Right cardiac atrium (tissue), 5 donors: ENCODE measurements around the gene TWF2. TPM values are rescaled to one million over a fixed set of nuclear protein-coding genes. Genes with fewer than 3 reads are reported as not detected.

ENCODE experiments used
- ATAC-seq, 2 donors: fragments of 200-7000 bp; cut with Tn5 transposase; one replicate each; pipeline versions ENCODE4 v1.8.0 to v1.9.1; 2020; ENCODE audit warnings: moderate library complexity in 2 of 2, mild to moderate bottlenecking in 1 of 2
- DNase-seq, 3 donors: peaks; one replicate each; pipeline ENCODE4 v3.0.0-alpha.2; 2020
- H3K27ac ChIP-seq: one replicate; pipeline ENCODE4 v1.5.1; 2013; ENCODE audit warnings: mild to moderate bottlenecking, low read length, control low read depth, moderate library complexity
- H3K27me3 ChIP-seq: one replicate; pipeline ENCODE4 v1.6.1; 2013; ENCODE audit not compliant: control insufficient read depth, insufficient read depth
- H3K4me1 ChIP-seq: one replicate; pipeline ENCODE4 v1.6.1; 2013; ENCODE audit warnings: low read length; ENCODE audit not compliant: control insufficient read depth, insufficient read depth
- H3K4me3 ChIP-seq: one replicate; pipeline ENCODE4 v1.5.1; 2013; ENCODE audit warnings: low read length, control low read depth
- H3K9me3 ChIP-seq: one replicate; pipeline ENCODE4 v1.6.1; 2013; ENCODE audit warnings: low read length; ENCODE audit not compliant: control insufficient read depth
- WGBS: extraction: QIAGEN DNeasy Blood & Tissue Kit; methylation state at CpG from one replicate; pipeline ENCODE4 v1.1.7; 2013; 5-methylcytosine and 5-hydroxymethylcytosine counted together
- intact Hi-C, 4 donors: fragments of 100-400 bp; cut with DNase I; formaldehyde crosslinking; loops; one replicate each; pipeline versions ENCODE4 v1.11.0 to v1.14.0; 2022 to 2023
- polyA plus RNA-seq: library from polyadenylated mRNA; stranded (reverse); fragments of 200-250 nt; gene quantifications from one replicate; pipeline ENCODE4 v1.2.3, GENCODE V29; 2013
- total RNA-seq, 4 donors: library from RNA; stranded (reverse); fragmentation: NEBNext Ultra II Directional; extraction: Animal tissue kit (Norgen Biotek cat#: 25700); gene quantifications; one replicate each; pipeline ENCODE4 v1.2.1, GENCODE V29; 2021
- donor health status: healthy with polysubstance abuse.
- donor health status: DM: no; HTN: yes; CAD: no.
- donor health status: DM: no; HTN: no; CAD: no.
- donor health status: DM: no; HTN: yes; CAD: no; lungs with severe emphysema.
- donor health status: DM: yes; HTN: yes; CAD: no.

The TWF2 gene
- total and polyA plus RNA-seq, 5 donors: 32.0 to 70.0 (median 51.5) TPM

DNA sequence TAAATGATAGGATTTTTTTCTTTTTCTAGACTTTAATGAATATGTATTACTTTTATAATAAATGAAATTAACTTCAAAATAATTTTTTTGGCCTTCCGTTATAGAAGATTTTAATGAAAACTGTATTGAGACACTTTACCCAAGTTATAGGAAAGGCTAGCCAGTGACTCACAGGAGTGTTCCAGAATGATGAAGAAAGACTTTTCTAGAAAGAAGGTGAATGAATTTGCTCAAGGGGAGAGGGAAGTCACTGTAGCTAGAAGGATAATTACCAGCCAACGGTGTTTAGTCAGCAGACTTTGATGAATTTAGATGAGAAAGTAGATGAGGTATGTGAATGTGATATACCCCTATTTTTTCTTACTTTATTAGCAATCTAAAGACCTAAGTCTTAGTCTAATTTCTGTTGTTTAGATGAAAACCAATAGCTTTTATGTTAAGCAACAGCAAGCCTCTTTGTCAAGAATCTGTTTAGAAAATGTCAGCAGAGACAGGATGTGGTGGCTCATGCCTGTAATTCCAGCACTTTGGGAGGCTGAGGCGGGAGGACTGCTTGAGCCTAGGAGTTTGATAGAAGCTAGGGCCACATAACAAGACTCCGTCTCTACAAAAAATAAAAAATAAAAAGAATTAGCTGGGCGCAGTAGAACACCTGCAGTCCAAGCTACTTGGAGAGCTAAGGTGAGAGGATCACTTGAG lies 37.8 kb downstream of the TWF2 start:
- intact Hi-C loops: no loop called here
- H3K27ac ChIP-seq: no peak overlapping the region
- H3K4me3 ChIP-seq: no peak overlapping the region

DNA sequence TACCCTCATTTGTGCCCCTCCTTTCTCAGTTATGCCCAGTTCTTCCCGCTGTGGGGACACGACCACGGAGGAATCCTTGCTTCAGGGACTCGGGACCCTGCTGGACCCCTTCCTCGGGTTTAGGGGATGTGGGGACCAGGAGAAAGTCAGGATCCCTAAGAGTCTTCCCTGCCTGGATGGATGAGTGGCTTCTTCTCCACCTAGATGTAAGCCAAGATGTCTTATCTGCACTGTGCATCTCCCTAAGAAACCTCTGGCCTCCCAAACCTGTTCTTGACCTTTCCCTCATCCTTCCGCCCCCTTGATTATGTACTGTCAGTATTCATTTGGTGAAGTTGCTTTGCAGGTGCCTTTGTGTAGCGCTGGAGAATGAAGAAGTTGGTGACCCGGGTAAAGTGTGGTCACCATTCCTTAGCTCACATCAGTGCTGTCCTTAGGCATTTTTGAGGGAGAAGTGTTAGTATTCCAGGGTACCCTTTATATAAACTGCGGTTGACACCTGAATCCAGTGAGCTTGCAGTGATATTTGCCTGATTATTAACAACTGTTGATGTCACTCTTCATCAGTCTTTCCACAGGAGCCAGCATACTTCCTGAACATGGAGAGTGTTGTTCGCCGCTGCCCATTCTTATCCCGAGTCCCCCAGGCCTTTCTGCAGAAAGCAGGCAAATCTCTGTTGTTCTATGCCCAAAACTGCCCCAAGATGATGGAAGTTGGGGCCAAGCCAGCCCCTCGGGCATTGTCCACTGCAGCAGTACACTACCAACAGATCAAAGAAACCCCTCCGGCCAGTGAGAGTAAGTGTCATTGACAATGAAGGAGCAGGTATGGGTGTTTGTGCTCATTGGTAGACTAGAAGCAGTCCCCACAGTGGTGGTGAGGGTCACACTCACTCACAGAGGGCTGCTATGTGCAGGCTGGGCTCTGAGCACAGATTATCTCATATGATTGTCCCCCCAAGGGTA lies 40.0 kb downstream of the TWF2 start:
- Histone ChIP-seq H3K4me1 (peaks cover 14% of the 10 kb centered on the region), H3K4me3 (peak overlapping the region; percentile 67), H3K27me3 (no peaks in the 10 kb centered on the region), H3K9me3 (no peaks in the 10 kb centered on the region), H3K27ac (no peak overlapping the region)
- ATAC-seq: no peak
- intact Hi-C loops: no loop called here
- WGBS: 37% methylated on average over 14 of the region's 14 CpGs
- DNase-seq: peak in 1 of 3 donors; percentile 10

More for the DNA sequence above, 37.8 kb downstream of the TWF2 start:
- Histone ChIP-seq H3K27me3 (no peaks in the 10 kb centered on the region), H3K9me3 (no peaks in the 10 kb centered on the region), H3K4me1 (peaks cover 14% of the 10 kb centered on the region)
- ATAC-seq (no peak), DNase-seq (no peak)
- WGBS: 90% methylated on average over 5 of the region's 5 CpGs

DNA sequence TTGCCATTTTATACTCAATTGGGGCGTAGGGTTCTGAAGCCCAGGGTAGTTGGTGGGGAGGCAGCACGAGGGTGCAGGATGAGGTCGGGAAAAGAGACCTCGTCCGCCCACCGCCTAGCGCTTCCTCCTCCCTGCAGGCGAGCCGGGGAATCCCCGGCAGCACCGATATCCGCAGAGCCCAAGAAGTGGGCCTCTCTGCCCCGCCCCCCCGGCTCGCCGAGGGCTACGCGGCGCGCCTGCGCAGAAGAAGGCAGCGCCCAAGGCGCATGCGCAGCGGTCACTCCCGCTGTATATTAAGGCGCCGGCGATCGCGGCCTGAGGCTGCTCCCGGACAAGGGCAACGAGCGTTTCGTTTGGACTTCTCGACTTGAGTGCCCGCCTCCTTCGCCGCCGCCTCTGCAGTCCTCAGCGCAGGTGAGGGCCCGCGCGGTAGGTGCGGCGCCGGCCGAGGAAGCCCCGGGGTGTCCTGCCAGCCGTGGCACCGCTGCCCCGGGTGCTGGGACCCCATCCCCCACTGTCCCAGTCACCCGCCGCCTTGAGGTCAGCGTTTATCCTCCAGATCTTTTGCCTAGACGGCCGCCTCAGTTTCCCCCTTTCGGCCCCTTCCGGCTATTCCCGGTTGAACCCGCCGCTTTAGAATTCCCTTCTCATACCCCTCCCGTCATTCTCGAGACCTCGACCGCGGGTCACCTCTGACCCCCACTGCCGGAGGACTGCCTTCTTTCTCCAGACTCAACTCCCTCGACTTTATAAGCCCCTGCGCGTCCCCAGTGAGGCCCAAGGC lies 40.9 kb downstream of the TWF2 start, which contains the start of gene ALAS1:
Gene ALAS1 (plus strand): TSS at position 319 of the 784 bp plus-strand sequence. CDS start 1,082 bp downstream, outside the sequence.
- H3K27ac ChIP-seq: peak within 1 kb of the TSS; percentile 63
- no peaks in the 10 kb centered on the region for H3K9me3 ChIP-seq
- 1% methylated on average over 71 of the region's 71 CpGs for WGBS
- peak within 1 kb of the TSS; percentile 67 for H3K4me3 ChIP-seq
- intact Hi-C loops: no loop called here
- peaks cover 14% of the 10 kb centered on the region for H3K4me1 ChIP-seq
- DNase-seq (peak; percentile 93 to 98 (median 98)), ATAC-seq (peak; percentile 88)
- H3K27me3 ChIP-seq: no peaks in the 10 kb centered on the region

DNA sequence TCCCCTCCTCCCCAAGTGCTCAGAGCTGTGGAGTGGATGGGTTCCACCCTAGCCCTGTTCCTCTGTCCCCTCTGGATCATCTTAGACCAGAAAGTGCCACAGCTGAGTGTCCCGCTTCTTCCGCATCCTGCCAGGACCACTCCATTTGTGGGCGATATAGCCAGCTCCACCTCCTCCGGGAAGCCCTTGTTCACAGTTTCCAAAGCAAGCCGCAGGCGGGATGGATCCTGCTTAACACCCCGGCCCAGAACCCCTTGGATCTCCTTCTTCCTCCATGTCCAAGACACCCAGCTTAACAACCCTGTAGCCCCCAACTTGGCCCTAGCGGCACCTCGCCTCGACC lies 41.5 kb downstream of the TWF2 start:
- peaks cover 14% of the 10 kb centered on the region for H3K4me1 ChIP-seq
- DNase-seq (no peak), ATAC-seq (peak; percentile 2 to 6)
- intact Hi-C loops: no loop called here
- no peaks in the 10 kb centered on the region for H3K9me3 ChIP-seq
- peak overlapping the region; percentile 67 for H3K4me3 ChIP-seq
- peak overlapping the region; percentile 63 for H3K27ac ChIP-seq
- WGBS: 37% methylated on average over 10 of the region's 10 CpGs
- no peaks in the 10 kb centered on the region for H3K27me3 ChIP-seq

DNA sequence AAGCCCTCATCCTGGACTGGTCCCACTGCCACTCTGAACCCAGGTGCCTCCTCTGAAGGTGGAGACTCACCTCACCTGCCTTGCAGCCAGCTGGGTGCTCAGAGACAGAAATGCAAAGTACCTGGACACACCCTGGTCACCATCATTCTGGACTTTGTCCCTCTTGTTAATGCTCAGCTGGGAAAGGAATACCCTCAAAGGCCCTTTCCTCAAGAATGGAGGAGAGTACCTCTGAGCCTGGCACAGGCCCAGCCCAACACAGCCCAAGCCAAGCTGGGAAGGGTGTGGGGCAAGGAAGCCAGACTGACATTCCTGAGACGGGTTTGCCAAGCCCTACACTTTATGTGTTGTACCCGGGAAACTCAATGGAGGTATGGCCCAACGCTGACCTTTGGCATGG lies 42.0 kb downstream of the TWF2 start:
- H3K4me3 ChIP-seq: no peak overlapping the region
- H3K27me3 ChIP-seq: no peaks in the 10 kb centered on the region
- peak in 1 of 3 donors; percentile 71 for DNase-seq
- WGBS: 57% methylated on average over 3 of the region's 3 CpGs
- H3K4me1 ChIP-seq: peaks cover 14% of the 10 kb centered on the region
- peak; percentile 2 for ATAC-seq
- intact Hi-C loops: no loop called here
- H3K9me3 ChIP-seq: no peaks in the 10 kb centered on the region
- H3K27ac ChIP-seq: no peak overlapping the region

DNA sequence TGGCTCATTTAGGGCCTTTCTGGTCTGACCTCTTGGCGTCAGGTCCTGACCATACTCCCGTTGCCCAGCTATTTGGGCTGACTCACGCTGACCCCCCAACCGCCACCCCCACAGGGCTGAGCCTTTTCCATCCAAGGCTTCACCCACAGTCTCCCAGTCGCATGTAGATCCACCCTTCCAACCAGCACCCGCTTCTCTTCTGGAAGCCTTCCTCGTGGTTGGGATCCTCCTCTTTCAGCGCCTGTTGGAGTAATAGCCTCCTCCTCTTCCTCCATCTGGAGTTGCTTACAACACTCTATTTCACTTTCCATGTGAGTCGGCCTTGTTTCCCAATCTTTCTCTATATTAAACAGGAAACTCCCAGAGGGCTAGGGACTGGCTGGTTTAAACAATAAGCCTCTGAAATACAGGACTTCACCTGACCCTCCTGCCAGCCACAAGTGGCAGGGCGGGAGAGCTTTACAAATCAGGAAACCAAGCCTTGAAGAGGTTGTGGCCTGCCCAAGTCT lies 43.1 kb downstream of the TWF2 start:
- Histone ChIP-seq H3K9me3 (no peaks in the 10 kb centered on the region), H3K4me1 (peaks cover 14% of the 10 kb centered on the region), H3K4me3 (no peak overlapping the region), H3K27me3 (no peaks in the 10 kb centered on the region), H3K27ac (peak overlapping the region; percentile 30)
- peak in 1 of 2 donors; percentile 4 for ATAC-seq
- WGBS: 64% methylated on average over 10 of the region's 10 CpGs
- peak in 2 of 3 donors; percentile 50 to 71 for DNase-seq
- intact Hi-C loops: no loop called here

DNA sequence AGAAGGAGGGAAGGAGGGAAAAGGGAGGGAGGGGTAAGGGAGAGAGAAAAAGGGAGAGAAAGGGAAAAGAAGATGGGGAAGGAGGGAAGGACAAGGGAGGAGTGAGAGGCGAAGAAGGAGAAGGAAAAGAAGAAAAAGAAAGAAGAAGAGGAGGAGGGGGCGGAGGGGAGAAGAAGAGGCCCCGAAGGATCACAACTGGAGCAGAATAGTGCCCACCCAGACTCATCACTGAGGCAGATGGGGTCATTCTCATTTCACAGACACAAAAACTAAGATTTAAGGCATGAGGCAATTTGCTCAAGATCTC lies 43.7 kb downstream of the TWF2 start:
- DNase-seq (no peak), ATAC-seq (no peak)
- Histone ChIP-seq H3K4me3 (no peak overlapping the region), H3K27me3 (no peaks in the 10 kb centered on the region), H3K9me3 (no peaks in the 10 kb centered on the region), H3K27ac (no peak overlapping the region), H3K4me1 (peaks cover 18% of the 10 kb centered on the region)
- intact Hi-C loops: no loop called here
- WGBS: 82% methylated on average over 3 of the region's 3 CpGs

DNA sequence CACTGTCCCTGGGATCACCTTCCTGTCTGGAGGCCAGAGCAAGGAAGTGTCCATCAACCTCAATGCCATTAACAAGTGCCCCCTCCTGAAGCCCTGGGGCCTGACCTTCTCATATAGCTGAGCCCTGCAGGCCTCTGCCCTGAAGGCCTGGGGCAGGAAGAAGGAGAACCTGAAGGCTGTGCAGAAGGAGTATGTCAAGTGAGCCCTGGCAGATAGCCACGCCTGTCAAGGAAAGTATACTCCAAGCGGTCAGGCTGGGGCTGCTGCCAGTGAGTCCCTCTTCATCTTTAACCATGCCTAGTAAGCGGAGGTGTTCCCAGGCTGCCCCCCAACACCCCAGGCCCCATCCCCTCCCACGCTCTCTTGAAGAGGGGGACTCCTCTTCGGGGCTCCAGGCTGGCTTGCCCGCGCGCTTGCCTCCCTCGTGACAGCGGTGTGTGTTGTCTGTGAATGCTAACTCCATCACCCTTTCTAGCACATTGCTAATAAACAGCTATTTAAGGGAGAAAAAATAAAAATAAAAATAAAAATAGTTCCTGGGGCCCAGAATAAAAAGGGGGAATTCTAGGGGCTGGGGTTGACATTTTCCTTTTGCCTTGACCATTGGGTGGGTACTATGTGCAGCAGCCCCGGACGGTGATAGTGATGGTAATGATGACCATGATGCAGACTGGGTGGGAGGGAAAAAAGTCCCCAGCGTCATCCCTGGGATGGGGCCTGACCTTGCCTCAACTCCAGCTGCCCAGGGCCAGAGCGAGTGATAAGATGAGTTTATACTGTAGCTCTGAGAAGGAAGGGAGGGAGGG lies 44.3 kb downstream of the TWF2 start:
- DNase-seq: peak; percentile 73 to 89 (median 80)
- H3K9me3 ChIP-seq: no peaks in the 10 kb centered on the region
- no peaks in the 10 kb centered on the region for H3K27me3 ChIP-seq
- H3K4me1 ChIP-seq: peaks cover 18% of the 10 kb centered on the region
- intact Hi-C loops: loop anchor here in 1 of 4 donors (5.0 kb wide), 1 partner anchor 37 kb away; no protein-coding TSS in a partner anchor
- H3K27ac ChIP-seq: no peak overlapping the region
- no peak for ATAC-seq
- WGBS: 73% methylated on average over 14 of the region's 14 CpGs
- no peak overlapping the region for H3K4me3 ChIP-seq

DNA sequence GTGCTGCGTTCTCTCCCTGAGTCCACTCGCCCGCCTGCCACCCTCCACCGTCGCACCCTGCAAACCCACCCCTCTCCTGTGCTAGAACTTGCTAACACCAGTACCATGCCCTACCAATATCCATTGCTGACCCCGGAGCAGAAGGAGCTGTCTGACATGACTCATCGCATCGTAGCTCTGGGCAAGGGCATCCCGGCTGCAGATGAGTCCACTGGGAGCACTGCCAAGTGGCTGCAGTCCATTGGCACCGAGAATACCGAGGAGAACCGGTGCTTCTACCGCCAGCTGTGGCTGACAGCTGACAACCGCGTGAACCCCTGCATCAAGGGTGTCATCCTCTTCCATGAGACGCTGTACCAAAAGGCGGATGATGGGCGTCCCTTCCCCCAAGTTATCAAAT lies 45.9 kb downstream of the TWF2 start:
- 65% methylated on average over 18 of the region's 18 CpGs for WGBS
- ATAC-seq: peak in 1 of 2 donors; percentile 12
- H3K4me3 ChIP-seq: no peak overlapping the region
- H3K27me3 ChIP-seq: no peaks in the 10 kb centered on the region
- intact Hi-C loops: loop anchor here in 1 of 4 donors (5.0 kb wide), 1 partner anchor 36 kb away; no protein-coding TSS in a partner anchor
- peaks cover 11% of the 10 kb centered on the region for H3K4me1 ChIP-seq
- DNase-seq: peak; percentile 67 to 79 (median 77)
- H3K27ac ChIP-seq: no peak overlapping the region
- no peaks in the 10 kb centered on the region for H3K9me3 ChIP-seq

DNA sequence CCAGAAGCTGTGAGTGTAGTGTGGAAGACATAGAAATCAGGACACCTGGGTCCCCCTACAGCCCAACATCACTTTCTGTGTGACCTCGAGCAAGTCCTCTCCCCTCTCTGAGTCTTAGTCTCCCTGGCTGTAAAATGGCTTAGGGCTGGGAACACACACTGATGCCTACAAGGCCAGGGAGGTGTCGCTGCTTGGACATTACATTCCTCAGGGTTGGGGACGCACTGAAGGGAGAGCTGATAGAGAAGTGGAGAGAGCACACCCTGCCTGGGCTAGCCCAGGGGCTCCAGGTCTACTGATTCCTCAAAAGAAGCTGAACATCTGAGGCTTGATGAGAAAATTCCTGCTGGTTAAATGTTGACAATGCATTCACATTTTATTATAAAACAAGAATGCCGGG lies 47.3 kb downstream of the TWF2 start:
- intact Hi-C loops: loop anchor here in 1 of 4 donors (5.0 kb wide), 1 partner anchor 34 kb away; no protein-coding TSS in a partner anchor
- ATAC-seq: no peak
- H3K4me3 ChIP-seq: no peak overlapping the region
- no peaks in the 10 kb centered on the region for H3K27me3 ChIP-seq
- no peak overlapping the region for H3K27ac ChIP-seq
- peaks cover 4% of the 10 kb centered on the region for H3K4me1 ChIP-seq
- WGBS: 85% methylated on average over 4 of the region's 4 CpGs
- no peaks in the 10 kb centered on the region for H3K9me3 ChIP-seq
- no peak for DNase-seq
